ENCODE data around the gene VSTM2B.

GRCh38 chr19:29566496-29567054, 40.8 kb downstream of the VSTM2B start:
- no peak for TF ChIP-seq POLR2A (IDR thresholded peaks at IDR 0.05; ENCODE audit: extremely low read depth, insufficient read length)
- TF ChIP-seq, protein P1, sequence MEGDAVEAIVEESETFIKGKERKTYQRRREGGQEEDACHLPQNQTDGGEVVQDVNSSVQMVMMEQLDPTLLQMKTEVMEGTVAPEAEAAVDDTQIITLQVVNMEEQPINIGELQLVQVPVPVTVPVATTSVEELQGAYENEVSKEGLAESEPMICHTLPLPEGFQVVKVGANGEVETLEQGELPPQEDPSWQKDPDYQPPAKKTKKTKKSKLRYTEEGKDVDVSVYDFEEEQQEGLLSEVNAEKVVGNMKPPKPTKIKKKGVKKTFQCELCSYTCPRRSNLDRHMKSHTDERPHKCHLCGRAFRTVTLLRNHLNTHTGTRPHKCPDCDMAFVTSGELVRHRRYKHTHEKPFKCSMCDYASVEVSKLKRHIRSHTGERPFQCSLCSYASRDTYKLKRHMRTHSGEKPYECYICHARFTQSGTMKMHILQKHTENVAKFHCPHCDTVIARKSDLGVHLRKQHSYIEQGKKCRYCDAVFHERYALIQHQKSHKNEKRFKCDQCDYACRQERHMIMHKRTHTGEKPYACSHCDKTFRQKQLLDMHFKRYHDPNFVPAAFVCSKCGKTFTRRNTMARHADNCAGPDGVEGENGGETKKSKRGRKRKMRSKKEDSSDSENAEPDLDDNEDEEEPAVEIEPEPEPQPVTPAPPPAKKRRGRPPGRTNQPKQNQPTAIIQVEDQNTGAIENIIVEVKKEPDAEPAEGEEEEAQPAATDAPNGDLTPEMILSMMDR (IDR thresholded peaks at IDR 0.05; ENCODE audit: low read depth, low read length) = no peak
